Kidney capillary endothelial cell (primary cell): Measurements from ENCODE around the gene CD2AP.
A peak's percentile ranks its signal among the peaks of the same experiment; 100 is the strongest.
"Not testable (repeated sequence)": the region's sequence is repeated elsewhere in the genome, so short reads cannot be mapped to it uniquely, and the experiment has no call there.

ENCODE experiments used
- DNase-seq: peaks from one replicate; pipeline ENCODE4 v3.0.0-alpha.2; 2018; ENCODE audit warnings: low spot score

The CD2AP gene

DNA sequence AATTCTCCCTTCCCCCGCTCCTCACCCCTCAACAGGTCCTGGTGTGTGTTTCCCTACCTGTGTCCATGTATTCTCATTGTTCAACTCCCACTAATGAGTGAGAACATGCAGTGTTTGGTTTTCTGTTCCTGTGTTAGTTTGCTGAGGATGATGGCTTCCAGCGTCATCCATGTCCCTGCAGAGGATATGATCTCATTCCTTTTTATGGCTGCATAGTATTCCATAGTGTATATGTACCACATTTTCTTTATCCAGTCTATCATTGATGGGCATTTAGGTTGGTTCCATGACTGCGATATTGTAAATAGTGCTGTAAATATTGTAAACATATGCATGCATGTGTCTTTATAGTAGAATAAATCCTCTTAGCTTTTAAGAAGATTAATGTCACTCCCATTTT, 89.0 kb downstream of the CD2AP start:
- not testable (repeated sequence) for DNase-seq

DNA sequence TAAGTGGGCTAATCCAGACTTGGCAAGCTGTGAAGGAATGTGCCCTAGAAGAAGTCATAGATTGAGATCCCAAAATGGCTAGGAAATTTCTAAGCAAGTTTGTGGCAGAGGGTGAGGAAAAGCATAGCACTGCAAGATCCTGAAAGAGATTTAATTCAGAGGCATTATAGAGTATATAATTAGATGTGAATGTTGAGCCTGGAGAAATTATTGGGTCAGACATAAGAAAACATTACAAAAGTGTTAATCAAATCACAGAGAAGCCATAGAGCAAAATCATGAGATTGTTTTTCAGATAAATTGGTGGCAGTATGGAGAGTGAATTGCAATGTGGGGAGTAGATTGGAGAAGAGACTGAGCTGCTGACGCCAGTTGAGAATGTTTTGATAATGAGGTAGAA, 90.0 kb downstream of the CD2AP start:
- no peak for DNase-seq

DNA sequence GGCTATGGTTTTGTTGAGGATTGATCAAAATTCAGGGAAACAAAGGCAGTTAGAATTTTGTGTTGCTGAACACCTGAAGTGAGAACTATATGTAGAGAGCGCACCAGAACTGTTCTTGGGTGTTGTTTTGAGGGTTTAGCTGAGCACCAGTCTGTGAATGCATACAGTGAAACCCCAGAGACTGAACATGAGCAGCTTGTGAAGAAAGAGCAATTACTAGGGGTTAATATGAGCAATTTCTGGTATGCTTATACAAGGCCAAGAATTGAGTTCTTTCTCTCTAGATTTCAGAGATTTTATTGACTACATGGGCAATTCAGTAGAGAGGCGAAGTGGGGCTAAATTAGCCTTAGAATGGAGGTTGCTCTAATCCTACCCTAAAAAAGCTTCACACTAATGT, 93.9 kb downstream of the CD2AP start:
- no peak for DNase-seq

DNA sequence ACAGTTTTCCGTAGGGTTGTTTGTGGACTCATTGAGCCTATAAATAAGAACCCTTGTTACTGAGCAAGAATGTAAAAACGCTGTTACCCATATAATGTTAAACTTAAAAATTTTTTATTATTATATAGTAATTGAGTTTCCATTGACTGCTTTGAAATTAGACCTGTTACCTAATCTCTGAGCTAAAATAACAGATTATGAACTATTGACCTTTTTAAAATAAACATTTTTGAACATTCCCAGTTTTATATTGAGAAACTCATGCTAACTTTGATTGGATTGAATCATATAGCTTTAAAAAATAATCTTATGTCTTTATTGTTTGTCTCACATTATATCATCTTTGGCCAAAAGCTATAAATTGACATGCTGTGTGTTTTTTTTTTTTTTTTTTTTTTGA, 95.5 kb downstream of the CD2AP start:
- DNase-seq: no peak

DNA sequence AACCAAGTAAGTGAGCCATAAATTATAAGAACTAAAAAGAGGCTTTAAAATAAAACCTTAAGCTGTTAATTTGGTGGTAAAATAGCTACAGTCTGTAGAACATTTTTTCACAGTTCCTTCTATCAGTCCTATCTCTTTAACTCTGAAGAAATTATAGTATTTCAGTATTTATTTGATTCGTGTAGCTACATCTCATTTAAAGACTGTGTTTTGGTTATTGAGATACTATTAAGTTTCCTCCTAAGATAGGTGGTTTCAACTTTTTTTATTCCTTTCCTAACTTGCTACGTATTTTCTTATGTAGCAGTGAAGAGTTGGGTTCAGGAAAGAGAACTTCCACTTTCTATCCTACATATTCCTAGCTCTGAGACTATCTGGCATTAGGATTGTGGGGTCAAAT, 97.2 kb downstream of the CD2AP start:
- DNase-seq: no peak

DNA sequence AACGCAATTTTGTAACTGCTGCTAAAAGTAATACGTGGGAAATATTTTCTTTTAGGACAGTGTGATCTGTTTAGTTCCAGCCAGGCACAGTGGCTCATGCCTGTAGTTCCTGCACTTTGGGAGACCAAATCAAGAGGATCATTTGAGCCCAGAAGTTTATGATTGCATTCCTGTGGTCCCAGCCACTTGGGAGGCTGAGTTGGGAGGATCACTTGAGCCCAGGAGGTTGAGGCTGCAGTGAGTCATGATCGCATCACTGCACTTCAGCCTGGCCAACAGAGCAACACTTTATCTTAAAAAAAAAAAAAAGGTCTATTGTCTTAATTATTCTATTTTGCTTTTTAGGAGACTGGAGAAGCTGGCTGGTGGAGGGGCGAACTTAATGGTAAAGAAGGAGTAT, 101.5 kb downstream of the CD2AP start:
- no peak for DNase-seq

DNA sequence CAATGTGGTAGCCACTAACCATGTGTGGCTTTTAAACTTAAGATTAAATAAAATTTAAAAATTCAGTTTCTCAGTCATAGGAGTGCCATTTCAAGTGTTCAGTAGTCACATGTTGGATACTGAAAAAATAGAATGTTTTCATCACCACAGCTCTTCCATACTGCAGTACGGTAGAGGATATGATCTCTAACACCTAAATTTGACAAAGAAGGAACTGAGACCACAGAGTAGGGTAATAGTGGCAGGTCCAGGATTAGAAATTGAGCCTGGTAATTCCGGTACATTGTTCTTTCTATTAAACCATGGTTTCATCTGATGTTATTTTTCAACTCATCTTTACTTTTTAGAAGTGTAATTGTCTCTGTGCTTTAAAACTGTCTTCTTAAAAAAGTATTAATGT, 104.0 kb downstream of the CD2AP start:
- DNase-seq: no peak

DNA sequence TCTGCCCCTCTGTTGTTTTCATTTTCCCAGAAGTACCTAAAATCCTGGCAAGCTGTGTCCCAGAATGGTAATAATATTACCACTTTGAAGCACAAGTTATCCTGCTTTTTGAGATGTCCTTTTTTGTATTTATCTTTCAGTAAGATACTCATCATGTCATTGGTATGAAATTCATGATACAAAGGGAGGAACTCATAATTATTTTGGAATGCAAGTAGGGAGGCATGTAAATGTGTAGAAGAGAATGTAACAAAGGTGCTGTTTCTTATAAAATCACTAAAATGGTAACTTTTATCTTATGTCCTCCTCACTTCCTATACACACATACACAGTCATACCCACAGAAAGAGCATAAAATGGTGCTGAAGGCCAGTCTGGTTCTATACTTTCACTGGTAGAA, 109.9 kb downstream of the CD2AP start:
- no peak for DNase-seq

DNA sequence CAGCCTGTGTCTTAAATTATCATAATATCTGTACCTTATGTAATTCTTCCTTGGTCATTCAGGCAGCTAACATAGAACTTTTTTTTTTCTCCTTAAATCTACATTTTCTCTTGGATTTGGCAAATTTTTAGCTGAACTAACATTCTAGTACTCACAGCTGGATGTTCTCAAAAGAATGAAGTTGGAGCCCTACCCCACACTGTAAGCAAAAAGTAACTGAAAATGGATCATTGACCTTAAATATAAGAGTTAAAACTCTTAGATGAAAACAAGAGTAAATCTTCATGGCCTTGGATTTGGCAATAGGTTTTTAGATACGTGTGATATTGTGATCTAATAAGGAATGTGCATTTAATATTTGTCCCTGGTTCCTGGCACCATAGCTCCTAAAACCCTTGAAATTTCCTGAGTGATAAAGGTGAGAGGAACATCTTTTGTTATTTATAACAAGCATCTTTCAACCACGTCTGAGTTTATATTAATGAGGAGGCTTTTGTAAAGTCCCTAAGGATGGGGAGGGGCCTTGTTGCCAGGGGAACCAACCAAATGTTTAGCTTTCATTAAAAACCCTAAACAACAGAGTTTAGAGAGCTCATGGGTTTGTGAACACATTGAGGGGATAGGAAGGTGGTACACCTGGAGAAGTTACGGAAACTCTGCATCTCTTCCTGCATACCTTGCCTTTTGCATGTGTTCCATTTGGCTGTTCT, 114.7 kb downstream of the CD2AP start:
- no peak for DNase-seq

DNA sequence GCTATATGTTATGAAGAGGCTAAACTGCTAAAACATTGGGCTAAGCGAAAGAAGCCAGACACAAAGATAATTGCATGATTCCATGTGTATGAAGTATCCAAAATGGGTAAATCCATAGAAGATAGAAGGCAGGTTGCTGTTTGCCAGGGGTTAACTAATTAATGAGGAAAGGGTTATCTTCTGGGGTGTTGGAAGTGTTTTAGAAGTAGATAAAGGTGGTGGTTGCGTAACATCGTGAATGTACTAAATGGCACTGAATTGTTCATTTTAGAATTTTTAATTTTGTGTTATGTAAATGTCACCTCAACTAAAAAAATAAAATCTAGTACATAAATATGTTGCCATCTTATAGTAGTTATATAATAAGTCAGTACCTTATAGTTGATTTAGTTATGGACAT, 116.4 kb downstream of the CD2AP start:
- DNase-seq: no peak

DNA sequence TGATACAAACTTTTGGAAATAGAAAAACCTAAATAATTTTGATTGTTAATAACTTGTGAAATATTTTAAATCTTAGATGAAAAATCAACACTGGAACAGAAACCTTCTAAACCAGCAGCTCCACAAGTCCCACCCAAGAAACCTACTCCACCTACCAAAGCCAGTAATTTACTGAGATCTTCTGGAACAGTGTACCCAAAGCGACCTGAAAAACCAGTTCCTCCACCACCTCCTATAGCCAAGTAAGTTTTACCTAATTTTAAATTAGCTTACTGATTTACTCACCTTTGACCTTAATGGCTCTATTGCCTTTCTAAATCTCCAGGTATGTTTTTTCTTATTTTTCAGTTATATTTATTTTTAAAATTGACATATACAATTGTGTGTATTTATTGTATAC, 118.2 kb downstream of the CD2AP start:
- no peak for DNase-seq

DNA sequence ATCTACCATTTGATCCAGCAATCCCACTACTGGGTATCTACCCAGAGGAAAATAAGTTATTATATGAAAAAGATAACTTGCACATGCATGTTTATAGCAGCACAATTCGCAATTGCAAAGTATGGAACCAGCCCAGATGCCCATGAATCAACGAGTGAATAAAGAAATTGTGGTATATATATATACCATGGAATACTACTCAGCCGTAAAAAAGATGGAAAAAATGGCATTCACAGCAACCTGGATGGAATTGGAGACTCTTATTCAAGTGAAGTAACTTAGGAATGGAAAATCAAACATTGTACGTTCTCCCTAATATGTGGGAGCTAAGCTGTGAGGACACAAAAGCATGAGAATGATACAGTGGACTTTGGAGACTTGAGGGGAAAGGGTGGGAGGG, 120.8 kb downstream of the CD2AP start:
- no peak for DNase-seq

DNA sequence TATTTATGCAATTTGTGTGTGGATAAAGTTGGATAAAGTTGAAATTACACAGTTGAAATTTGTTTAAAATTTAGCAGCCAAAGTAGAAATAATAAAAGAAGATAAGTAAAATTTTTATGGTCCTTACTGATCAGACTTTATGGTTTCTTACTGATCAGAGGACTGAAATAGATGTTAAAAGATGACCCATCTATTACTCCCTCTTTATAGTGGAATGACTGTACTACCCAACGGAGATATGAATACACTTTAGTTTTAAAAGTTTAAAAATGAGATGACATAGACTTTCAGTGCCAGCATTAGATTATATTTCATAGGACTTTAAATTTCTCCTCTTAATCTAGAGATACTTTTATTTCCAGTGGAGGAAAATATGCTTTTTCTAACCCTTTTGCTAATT, 121.9 kb downstream of the CD2AP start:
- DNase-seq: no peak

DNA sequence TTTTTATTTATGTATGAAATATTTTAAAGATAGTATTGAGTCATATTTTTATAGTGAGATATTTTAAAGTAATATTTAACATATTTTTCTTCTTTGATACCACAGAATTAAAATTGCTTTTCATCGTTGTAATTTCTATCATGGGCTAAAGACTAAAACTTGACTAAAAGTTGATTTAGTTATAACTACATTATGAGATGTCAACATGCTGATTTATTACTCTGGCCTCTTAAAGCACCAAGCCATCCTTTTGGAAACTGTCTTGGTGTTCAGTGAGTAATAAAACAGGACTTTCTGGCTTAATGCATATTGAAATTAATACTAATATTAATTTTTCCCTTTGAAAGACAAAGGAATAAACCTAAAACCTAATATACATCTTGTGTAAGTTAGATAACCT, 125.6 kb downstream of the CD2AP start:
- no peak for DNase-seq

DNA sequence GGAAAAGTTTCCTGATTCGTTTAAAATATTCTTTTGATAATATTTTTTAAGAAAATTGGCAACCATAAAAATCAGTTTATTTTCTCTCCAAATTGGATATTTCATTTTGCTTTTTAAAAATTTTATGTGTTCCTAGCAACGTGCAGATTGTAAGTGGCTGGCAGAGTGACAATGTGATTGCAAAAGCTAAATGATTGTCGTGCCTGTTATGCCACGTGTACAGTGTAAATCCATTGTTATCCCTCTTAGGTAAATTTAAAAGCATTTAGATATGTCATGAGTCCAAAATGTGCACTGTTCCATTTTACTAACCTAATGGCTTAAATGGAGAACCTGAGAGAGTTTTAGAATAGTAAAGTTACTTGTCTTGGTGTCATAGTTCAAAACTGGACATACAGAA, 126.4 kb downstream of the CD2AP start:
- DNase-seq: no peak

DNA sequence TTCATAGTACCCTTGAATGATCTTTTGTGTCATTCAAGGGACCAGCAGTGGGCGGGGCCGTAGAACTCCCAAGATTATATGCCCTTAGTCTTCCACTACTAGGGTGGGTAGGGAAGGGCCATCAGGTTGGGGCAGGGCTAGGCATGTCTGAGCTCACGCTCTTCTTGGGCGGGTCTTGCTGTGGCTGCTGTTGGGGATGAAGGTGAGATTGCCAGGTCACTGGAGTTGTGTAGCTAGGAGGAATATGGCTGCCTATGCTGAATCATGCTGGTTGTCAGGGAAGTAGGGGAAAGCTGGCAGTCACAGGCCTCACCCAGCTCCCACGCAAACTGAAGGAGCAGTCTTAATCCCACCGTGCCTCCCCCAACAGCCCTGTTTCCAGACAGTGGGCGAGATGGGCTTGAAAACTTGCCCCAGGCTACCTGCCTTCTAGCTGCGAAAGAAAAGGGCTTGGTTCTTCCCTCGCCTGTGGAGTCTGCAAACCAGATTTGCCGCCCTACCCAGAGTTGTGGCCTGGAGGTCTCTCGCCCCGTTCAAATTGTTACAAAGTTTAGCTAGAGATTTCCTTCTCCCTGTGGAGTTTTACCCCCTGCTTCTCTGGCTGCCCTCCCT, 144.4 kb downstream of the CD2AP start:
- DNase-seq: no peak

DNA sequence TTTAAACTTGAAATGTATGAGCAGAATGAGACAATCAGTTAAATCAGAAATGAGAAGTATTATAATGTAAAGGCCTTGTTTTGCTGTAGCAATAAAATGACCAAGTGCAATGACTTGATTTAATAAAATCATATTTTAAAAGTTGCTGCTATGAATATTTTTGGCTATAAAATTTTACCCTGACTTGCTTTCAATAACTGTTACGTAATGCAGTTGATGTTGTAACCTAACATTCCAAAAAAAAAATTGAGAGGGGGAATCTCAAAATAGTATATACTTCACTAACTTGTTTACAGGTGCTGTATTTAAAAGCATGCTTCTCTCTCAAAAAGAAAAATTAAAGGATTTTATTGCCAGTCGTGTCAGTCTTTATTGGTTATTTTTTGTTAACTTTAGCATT, 149.2 kb downstream of the CD2AP start:
- no peak for DNase-seq

DNA sequence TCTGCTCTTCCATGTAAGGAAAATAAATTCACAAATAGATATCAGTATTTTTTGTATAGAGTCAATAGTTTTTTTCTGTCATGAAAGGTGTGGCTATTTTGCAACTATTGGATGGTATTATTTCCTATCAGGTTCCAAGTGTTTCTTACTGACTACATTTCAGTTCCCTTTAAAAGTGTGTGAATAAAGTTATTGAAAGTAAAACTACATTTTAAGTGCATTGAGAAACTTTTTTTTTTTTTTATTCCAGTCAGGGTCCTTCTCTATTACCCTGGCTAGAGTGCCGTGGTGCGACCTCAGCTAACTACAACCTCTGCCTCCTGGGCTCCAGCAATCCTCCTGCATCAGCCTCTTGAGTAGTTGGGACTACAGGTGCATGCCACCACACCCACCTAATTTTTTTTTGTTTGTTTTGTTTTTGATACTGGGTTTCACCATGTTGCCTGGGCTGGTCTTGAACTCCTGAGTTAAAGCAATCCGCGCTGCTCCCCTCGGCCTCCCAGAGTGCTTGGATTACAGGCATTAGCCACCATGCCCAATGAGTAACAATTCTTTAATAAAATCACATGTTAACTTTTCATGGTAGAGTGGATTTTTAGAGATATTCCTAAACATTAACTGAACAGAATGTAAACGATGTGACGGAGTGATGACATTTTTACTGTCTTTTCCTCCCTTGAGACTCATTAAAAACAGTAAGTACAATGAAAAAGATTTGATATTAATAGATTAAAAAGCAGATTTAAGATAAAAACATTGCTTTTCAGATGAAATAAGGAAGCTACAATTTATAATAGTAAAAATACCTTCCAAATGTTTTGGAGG, 151.1 kb downstream of the CD2AP start:
- no peak for DNase-seq

DNA sequence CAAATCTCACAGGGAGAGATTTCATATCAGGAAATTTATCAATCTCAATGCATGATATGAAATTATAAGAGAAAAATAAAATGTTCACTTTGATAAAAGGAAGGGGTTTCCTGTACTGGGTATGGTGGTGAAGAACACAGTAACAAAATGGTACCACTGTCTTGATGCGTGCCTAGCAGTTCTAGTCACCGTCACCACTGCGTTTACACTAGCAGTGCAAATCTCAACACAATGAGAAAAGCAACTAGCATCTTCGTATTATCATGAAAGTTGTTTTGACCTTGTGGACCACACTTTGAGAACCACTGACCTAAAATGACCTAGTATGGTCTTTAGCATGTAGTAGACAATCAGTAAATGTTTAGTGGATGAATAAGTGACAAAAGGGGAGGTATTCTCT, 152.4 kb downstream of the CD2AP start:
- DNase-seq: no peak

DNA sequence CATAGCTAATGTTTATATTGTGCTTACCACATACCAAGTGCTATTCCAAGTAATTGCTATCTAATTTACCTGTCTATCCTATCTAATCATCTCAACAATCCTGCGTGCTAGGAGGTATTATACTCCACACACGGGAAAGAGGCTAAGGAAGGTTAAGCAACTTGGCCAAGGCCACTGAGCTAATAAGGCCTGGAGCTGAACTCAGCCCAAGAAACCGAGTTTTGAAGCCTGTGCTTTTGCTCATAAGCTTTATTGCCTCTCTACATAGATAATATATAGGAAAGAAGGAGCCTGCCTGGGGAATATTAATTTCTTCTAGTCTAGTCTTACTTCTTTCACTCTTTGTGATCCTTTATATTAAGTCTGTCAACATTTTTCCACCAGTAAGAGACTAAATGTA, 153.0 kb downstream of the CD2AP start:
- no peak for DNase-seq

DNA sequence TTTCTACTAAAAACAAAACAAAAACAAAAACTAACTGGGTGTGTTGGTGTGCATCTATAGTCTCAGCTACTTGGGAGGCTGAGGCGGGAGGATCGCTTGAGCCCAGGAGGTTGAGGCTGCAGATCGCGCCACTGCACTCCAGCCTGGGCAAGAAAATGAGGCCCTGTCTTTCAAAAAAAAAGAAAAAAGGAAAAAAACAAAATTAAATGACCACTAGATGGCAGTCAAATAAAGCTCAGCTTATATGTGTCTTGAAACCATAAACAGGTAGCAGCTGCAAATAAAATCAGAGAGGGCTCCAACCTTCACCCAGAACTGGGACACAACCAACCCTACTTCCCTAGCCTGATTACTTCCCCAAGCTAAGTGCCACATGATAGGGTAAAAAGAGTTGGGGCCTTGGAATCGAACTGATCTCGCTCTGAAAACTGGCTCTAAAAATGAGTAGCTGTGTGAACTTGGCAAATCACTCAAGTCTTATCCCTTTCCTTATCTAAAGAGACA, 153.7 kb downstream of the CD2AP start:
- DNase-seq: peak; percentile 59

DNA sequence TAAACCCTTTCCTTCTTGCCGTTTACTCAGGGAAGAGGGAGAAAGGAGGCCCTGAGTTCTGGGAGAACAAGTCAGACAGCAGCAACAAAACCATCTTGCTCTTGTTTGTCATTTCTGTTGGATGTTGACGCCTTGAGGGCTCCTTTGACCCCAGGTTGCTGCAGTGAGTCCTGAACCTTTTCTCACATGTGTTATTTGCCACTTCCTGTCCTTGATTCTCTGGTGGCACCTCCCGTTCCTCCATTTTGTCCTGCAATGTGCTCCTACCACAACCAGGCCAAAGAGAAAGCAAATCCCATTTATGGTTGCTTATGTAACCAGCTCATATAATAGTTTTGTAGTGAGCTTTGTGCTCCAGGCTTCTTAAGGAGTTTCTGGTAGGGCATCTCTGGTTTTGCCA, 154.2 kb downstream of the CD2AP start:
- no peak for DNase-seq

DNA sequence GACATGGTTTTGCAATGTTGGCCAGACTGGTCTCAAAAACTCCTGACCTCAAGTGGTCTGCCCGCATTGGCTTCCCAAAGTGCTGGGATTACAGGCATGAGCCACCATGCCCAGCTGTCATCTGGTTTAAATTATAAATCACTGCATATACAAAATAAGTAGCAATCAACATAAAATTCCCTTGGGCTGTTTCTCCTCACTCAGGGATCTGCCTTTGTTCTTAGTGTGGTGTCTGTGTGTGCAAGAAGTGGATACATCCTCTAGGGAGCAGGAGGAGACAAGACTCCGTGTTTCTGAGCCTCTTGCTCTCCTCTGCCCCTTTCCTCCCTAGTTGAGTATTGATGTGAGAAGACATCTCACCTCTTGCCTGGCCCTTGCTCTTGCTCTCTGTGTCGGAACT, 155.6 kb downstream of the CD2AP start:
- no peak for DNase-seq
